HG03045 (cell line): Measurements from ENCODE around the gene C21orf58.
"Not testable (repeated sequence)": the region's sequence is repeated elsewhere in the genome, so short reads cannot be mapped to it uniquely, and the experiment has no call there.

Experiments used
- ATAC-seq: cut with Tn5 transposase; IDR thresholded peaks from one replicate; pipeline ENCODE4 v1.9.1; 2021; ENCODE audit warnings: mild to moderate bottlenecking, moderate library complexity; ENCODE audit not compliant: unreplicated experiment

Gene C21orf58

DNA sequence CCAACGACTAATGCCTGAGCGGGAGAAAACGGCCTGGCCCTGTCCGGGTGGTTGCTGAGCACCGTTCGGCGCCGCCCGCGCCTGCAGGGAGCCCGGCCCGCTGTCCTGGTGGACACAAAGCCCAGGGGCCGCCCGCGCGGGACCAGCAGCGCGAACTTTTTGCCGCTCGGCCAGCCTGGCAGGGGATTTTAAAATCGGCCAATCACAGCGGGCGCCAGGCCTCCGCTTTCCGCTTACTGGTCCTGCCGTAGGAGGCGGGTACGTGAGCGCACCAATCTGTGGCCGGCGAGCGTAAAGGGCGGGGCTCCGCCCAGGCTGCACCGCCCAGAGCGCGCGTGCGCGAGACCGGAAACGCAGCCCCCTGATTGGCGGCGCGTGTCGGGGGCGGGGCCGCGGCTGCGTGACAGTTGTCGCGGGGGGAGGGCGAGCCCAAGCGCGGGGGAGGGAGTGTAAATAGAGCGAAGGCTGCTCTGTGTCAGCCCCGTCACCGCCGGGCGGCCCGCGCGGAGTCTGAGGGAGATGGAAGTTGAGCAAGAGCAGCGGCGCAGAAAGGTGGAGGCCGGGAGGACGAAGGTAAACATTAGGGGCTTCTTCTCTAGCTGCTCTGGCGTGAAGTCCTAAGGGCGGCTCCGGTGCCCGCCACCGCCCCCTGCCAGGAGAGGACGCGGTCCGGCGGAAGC is at the start of gene C21orf58, which contains the start of gene PCNT:
C21orf58 (minus strand) TSS at position 161 of the 680 bp plus-strand sequence. CDS start 1,132 bp downstream, outside the sequence.
PCNT (plus strand) TSS at position 447 of the 680 bp plus-strand sequence; CDS start at position 520, 73 bp downstream.
- peak; percentile 75 for ATAC-seq

DNA sequence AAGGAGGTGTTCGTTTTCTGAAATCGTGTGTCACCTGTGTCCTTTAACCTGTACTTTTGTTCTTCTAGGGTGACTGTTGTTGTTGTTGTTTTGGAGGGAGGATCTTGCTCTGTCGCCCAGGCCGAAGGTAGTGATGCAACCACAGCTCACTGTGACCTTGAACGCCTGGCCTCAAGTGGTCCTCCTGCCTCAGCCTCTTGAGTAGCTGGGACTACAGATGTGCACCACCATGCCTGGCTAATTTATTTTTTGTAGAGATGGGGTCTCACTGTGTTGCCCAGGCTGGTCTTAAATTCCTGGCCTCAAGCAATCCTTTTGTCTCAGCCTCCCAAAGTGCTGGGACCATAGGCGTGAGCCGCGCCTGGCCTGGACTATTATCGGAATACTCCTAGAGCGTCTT is 49.3 kb upstream of the C21orf58 start:
- ATAC-seq = not testable (repeated sequence)

DNA sequence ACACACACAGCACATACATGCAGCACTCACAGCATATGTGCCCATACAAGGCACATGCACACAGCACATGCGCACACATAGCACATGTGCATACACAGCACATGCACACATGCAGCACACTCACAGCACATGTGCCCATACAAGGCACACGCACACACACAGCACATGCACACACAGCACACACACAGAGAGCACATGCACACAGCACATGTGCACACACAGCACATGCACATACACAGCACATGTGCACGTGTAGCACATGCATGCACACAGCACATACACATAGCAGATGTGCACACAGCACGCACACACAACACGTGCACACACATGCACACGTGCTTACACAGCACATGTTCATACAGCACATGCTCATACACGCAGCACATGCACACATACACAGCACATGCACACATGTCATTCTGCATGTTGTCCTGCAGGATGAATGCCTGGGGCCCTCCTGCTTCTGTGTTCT is 48.4 kb upstream of the C21orf58 start:
- no peak for ATAC-seq

DNA sequence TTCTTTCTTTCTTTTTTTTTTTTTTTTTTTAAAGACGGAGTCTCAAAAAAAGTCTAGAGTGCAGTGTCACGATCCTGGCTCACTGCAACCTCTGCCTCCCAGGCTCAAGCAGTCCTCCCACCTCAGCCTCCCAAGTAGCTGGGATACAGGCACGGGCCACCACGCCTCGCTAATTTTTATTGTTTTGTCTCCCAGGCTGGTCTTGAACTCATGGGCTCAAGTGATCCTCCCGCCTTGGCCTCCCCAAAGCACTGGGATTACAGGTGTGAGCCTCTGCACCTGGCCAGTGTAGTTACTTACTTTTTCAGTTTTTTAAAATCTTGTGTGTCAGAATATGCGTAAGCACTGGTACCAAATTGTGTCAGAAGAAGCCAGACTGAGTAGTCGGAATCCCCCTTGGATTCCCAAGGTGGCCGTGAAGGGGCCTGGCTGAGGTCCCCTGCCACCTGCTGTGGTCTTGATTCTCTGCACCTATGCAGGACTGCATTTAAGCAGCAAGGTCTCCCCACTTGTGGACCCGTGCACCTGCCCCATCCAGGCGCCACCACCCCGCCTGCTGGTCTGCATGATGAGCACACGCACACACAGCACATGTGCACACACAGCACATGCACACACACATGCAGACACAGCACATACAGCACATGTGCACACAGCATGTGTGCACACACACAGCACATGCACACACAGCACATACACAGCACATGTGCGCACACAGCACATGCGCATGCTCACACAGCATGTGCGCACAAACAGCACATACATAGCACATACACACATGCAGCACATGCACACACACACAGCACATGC is 47.7 kb upstream of the C21orf58 start:
- ATAC-seq = no peak

DNA sequence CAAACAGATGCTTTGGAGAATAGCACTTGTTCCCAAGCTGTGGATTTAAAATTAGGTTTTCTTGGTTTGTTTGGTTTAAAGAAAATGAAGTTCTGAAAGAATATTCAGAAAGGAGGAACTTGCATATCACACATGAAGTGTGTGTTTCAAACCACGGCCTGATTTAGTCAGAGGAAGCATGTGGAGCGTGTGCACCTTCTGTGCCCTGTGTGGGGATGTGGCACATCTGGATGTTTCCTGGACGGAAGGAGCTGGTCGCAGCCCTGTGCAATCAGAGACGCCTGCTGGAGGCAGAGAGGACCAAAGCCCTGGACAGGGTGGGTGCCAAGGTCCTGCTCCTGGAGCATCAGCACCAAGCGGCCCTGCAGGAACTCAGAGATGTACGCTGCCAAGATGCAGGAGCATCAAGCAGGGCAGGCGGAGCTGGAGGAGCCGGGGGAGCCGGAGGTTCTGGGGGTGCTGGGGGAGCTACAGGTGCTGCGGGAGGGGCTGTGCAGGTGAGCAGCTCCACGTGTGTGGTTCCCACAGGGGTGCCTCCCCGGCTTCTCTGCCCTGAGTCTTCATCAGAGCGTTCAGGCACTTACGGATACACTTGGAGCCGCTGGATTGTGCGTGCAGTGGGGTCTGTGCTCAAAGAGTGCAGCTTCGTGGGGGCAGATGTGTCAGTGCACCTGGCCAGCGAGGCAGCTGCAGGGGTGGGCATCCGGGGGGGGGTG is 46.0 kb upstream of the C21orf58 start:
- no peak for ATAC-seq

DNA sequence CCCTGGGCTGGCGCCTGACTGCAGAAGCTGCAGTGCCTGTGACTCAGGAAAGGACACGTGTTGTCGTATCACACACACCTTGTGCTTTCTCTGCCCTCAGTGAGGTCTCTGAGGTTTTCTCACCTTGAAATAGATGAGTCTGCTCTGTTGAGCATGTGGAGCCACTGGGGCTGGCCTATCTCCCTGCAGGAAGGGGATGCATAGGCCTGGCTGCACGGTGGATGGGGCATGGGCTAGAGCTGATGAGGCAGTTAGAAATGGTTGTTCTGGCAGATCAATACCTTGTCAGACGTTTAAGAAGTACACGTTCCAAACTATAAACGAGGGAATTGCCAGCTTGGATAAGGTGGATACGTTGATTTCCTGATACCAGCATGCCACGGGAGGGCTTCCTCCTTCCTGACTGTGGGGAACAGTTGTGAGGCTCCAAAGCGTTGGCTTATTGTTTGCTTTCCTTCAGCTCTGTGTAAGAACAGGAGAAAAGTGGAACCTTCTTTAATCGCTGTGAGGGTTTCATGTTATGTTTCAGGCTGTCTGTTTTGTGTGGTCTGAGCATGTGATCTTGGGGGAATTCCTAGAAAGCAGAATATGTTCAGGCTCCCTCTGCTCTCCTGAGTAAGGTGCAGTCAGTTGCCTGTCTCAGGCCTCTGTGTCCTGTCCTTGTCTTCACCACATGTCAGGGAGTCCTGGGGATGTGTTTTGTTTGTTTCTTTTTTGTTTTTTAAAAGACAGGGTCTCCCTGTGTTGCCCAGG is 45.0 kb upstream of the C21orf58 start:
- no peak for ATAC-seq

DNA sequence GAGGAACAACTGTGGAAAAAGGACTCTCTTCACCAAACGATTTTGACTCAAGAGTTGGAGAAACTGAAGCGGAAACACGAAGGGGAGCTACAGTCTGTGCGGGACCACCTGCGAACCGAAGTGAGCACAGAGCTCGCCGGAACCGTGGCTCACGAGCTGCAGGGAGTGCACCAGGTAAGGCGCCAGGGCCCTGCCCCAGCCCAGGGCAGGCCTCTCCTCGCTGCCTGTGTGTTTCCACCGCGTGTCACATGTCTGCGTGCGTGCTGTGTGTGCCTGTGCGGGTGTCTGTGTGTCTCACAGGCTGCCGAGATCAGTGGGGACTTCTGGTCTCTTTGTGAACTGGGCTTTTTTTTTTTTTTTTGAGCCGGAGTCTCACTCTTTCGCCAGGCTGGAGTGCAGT is 43.3 kb upstream of the C21orf58 start:
- no peak for ATAC-seq

DNA sequence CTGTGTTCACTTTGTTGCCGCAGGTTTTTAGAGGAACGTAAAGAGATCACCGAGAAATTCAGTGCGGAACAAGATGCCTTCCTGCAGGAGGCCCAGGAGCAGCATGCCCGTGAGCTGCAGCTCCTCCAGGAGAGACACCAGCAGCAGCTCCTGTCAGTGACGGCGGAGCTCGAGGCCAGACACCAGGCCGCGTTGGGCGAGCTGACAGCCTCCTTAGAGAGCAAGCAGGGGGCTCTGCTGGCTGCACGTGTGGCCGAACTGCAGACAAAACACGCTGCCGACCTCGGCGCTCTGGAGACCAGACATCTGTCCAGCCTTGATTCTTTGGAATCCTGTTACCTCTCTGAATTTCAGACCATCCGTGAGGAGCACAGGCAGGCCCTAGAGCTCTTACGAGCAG is 42.9 kb upstream of the C21orf58 start:
- ATAC-seq = no peak

DNA sequence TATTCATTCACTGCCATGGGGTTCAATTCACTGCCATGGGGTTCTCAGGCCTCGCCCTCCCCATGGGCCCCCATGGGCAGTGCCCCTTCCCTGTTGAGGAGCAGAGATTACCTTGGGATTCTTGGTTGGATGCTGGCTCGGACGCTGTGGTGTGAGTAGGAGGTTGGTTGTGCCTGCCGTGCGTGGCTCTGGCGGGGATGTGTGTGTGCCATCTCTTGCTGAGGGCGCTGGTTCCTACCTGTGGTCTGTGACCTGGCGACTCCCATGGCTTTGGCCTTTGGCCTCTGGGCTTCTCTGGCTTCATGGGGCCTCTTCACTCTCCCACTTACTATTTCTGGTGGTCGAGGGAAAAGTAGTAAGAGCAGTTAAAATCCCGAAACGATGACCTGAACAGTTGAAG is 42.4 kb upstream of the C21orf58 start:
- no peak for ATAC-seq

DNA sequence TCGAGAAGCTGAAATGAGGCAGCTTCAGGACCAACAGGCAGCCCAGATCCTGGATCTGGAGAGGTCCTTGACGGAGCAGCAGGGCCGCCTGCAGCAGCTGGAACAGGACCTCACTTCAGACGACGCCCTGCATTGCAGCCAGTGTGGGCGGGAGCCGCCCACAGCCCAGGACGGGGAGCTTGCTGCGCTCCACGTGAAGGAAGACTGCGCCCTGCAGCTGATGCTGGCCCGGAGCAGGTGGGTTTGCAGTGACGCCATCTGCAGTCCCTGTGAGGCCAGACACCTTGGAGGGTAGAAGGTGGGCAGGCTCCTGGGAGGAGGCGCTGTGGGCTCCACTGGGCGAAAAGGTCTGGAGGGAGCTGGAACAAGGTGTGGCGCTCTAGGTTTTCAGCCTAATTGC is 40.0 kb upstream of the C21orf58 start:
- no peak for ATAC-seq

DNA sequence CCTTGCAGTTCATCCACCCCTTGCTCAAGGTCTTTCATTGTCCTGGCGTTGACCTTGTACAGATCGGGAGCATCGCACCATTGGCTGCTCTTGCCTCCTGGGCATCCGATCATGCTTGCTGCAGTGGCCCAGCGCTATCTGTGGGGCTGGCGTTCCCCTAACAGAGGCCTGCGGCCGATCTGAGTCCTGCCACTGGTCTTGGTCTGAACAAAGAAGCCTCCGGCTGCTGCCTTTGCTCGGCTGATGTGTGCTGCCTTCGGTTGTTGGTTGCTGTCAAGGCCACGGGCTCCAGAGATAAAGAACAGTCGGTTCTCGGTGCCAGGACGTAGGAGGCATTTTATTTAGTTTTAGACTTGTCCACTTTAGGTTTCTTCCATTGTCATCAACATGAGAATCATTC is 39.3 kb upstream of the C21orf58 start:
- ATAC-seq = no peak

DNA sequence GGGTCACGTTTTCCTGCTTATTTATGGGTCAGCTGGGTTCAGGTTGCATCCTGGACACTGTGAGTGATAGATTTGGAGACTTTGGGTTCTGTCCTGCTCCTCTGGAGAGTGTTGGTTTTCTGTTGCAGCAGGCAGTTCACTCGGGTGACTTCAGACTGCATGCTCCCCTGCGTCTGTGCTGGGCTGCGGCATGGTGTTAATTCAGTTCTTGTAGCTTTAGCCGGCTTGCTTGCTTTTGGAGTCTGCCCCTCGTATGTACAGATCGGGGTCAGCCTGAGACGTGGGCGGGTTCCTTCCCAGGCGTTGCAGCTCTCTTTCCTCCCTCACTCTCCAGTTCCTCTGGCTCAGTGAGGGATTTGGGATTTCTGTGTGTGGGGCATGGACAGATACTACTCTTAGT is 38.3 kb upstream of the C21orf58 start:
- no peak for ATAC-seq

DNA sequence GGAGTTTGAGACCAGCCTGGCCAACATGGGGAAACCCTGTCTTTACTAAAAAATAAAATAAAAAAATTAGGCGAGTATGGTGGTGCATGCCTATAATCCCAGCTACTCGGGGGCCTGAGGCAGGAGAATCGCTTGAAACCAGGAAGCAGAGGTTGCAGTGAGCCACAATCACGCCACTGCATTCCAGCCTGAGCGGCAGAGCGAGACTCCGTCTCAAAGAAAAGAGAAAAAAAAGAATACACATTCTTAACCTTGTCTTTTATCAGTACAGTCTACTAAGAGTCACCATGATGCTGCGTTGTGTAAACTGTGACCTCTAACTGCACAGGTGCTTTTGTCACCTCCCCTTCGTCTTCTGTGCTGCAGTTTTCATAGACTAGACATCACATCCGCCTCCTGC is 37.5 kb upstream of the C21orf58 start:
- no peak for ATAC-seq

DNA sequence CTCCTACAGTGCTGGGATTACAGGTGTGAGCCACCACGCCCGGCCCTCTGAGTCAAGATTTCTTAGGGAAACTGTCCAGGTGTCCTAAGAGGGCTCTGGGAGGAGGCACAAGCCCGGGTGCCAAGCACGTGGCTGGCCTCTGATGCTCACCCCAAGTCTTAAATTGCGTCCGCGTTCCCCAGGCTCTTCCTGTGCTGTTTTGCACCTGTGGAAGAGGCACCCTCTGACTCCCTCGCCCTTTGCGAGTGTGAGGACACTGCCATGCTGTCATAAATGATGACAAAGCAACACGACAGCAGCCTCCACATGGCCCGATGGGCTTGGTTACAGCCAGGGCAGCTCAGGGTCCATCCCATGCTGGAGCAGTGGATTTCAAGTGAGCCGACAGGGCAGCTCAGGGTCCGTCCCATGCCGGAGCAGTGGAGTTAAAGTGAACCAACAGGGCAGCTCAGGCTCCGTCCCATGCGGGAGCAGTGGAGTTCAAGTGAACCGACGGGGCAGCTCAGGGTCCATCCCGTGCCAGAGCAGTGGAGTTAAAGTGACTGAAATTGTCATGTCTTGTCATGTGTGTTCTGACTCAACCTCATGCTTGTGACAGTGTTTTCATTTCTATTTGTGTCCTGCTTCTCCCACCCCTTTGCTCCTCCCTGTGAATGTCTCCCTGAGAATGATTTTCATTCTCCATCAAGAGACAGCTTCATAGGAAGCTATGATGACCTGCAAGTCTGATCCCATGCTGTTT is 34.2 kb upstream of the C21orf58 start:
- no peak for ATAC-seq

DNA sequence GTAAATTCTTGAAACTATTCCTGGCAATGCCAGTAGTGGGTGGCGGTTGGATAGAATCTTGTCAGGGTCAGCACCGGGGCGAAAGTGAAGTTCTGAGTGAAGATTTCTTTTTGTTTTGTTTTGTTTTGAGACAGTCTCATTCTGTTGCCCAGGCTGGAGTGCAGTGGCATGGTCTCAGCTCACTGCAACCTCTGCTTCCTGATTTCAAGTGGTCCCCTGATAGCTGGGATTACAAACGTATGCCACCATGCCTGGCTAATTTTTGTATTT is 33.6 kb upstream of the C21orf58 start:
- no peak for ATAC-seq

DNA sequence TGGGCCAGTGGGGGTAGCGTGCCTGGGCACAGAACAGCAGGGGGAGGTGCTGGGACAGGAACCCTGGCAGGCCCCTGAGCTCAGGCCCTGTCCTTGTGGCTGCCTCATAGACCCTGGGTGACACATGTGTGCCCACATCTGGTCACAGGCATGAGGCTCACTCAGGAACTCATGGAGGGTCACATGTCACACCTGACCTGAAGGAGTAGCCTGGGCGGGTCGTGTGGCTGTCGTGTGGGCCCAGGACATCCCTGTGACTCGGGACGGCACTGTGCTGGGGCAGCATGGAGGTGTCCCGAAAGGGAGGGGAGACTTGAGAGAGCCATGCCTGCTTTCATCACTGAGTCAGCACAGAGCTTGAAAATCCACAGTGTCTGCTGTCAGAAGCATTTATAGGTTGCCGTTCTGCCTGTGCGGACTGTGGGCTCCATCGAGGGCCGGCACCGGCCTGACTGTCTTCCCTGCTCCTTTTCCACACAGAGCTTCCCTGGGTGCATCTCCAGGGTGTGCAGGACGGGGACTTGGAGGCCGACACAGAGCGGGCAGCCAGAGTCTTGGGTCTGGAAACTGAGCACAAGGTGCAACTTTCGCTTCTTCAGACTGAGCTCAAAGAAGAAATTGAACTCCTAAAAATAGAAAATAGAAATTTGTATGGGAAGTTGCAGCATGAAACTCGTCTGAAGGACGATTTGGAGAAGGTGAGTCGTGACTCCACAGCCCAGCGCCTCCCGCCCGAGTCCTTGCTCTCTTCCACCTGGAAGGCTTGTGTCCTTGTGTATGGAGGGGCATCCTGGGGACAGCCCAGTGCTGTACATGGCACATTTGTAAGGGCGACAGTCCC is 33.0 kb upstream of the C21orf58 start:
- no peak for ATAC-seq

DNA sequence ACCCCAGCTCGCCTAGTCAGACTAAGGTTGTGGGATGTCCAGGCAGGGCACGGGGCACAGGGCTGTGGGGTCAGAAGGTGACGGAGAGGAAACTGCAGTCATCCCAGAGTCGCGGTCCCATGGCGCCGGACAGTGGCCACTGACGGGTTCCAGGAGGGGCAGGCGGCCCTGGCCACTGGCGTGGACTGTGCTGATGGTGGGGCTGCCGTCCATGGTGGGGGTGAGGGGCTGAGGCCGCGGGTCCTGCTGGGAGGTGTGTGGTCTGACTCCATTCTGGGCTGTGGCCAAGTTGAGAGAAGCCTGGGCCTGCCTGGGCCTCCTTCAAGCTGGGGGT is 32.3 kb upstream of the C21orf58 start:
- ATAC-seq = no peak

DNA sequence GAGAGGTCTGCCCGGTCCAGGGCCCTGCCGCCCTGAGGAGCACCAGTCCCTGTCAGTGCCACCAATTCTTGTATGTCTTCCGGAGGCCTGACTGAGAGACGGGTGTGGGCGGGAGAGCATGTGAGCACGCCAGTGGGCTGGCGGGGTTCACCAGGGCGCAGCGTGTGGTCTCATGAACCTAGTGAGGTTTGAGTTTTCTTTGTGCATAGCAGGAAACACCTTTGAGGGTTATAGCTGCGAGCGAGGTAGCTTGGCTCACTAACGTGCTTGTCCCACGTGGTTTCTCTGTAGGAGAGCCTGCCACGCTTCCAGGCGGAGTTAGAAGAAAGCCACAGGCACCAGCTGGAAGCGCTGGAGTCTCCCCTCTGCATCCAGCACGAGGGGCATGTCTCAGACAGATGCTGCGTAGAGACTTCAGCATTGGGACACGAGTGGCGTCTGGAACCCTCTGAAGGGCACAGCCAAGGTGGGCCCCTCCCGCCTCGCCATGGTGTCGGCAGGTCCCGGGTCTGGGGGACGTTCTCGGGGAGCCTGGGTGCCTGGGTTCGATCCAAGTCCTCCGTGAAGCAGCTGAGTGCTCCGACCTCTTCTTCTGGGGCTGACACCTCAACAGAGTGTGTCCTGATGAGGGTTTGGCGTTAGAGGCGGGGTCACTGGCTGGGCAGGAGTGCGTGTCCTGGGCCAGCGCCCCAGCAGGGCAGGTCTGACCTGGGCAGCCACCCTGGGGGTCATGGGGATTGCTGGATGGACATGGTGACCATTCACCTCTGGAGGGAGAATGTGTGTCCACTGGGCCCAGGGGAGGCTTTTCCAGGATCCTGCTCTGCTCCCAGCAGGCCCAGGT is 31.7 kb upstream of the C21orf58 start:
- ATAC-seq = no peak

DNA sequence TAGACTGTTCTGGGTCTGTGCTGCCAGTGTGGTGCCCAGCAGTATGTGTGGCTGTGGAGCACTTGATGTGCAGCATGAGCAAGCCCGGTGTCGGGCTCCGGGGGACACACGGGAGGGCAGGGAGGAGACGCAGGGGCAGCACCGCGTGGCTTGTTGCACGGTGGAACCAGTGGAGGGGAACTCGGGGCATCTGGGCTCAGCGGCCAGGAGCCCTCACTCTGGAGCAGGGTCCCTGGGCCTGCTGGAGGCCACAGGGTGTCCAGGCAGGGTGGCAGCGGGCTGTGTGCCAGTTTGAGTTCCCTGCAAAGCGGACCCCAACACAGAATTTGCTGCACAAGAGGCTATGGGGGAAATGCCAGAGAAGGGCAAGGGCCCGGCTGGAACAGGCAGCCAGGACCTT is 30.8 kb upstream of the C21orf58 start:
- ATAC-seq = no peak
